GM19238 (cell line): ENCODE results near the gene GOLGA6L7.
"Not testable (repeated sequence)": the region's sequence is repeated elsewhere in the genome, so short reads cannot be mapped to it uniquely, and the experiment has no call there.

Experiments
- DNase-seq: peaks from one replicate; pipeline ENCODE4 v3.0.0; 2011; ENCODE audit warnings: low spot score; ENCODE audit not compliant: insufficient read length

The GOLGA6L7 gene

GRCh38 chr15:28884151-28884940 is 35.9 kb upstream of the GOLGA6L7 start:
- no peak for DNase-seq

GRCh38 chr15:28881600-28881999 is 33.2 kb upstream of the GOLGA6L7 start:
- DNase-seq = no peak

- no peak for DNase-seq
These were observed 32.7 kb upstream of the GOLGA6L7 start for GRCh38 chr15:28881170-28881569.

DNA sequence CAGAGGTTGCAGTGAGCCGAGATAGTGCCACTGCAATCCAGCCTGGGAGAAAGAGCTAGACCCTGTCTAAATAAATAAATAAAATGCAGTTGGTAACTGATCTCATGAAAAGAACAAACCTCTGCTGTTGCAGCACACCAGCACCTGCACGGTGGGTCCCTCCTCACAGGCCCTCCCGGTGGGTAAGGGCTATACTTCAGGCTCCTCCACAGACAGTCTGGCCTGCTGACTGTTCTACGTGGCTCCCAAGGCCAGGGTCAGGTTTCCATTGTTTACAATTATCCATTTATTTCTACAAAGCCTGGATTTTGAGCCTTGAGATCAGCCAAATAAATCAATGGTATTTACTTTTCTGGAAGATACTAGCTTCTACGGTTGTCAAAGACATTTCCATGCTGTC is 32.2 kb upstream of the GOLGA6L7 start:
- no peak for DNase-seq

- no peak for DNase-seq
These were observed 31.1 kb upstream of the GOLGA6L7 start for GRCh38 chr15:28879551-28879950.

- no peak for DNase-seq
These were observed 29.8 kb upstream of the GOLGA6L7 start for GRCh38 chr15:28878209-28878608.

DNA sequence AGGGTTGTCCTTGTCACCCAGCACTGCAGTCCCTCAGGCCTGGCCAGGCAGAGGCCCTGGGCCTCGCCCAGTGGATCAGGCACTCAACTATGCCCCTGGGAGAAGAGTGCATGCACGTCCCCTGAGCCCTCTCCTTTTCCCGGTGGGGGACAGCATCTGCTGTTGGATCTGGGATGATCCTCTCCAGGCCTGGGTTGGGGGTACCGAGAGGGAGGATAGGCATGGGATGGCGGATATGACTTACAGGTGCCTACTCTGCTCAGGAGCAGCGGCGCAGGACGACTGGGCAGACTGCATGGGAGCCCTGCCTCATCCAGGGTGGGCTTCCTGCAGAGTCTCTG is 28.4 kb upstream of the GOLGA6L7 start:
- DNase-seq = no peak

- DNase-seq = no peak
These were observed 27.8 kb upstream of the GOLGA6L7 start for GRCh38 chr15:28876131-28876844.

GRCh38 chr15:28875461-28876000 is 27.1 kb upstream of the GOLGA6L7 start:
- no peak for DNase-seq

- no peak for DNase-seq
These were observed 25.2 kb upstream of the GOLGA6L7 start for GRCh38 chr15:28873585-28874190.

DNA sequence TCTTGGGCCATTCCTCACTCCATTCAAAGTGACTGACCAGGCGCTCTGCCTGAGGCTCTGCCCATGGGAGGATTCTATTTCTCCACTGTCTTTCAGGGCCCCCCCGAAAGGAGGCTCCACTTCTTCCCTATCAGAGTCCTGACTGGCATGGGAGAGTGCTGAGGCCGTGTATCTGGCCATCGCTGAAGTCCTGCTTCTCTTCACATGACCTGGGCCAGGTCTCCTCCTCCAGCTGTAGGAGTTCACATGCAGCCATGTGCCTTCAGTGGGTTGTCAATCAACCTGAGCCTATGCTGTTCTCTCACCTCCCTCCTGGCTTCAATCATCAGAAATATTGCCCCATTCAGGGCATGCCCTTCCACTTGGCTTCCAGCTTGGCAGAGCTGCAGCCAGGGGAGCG is 24.6 kb upstream of the GOLGA6L7 start:
- DNase-seq = no peak

DNA sequence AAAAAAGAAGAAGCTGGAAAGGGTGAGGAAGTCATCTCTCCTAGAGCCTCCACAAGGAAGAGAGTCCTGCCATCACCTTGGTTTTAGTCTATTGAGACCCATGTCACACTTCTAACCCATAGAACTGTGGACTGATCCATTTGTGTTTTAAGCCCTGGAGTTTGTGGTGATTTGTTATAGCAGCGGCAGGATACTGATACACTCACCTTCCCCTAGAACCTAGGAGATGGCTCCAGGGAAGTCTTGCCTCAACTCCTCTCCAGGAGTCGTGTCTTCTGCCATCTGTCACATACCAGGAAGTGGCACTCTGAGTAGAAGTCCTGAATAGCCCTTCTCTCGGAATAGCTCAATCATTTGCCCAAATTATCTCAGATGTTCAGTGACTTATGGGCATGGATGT is 22.7 kb upstream of the GOLGA6L7 start:
- DNase-seq = no peak

GRCh38 chr15:28868744-28869345 is 20.4 kb upstream of the GOLGA6L7 start:
- DNase-seq = no peak

GRCh38 chr15:28861589-28862293 is 13.3 kb upstream of the GOLGA6L7 start:
- not testable (repeated sequence) for DNase-seq

- no peak for DNase-seq
These were observed 12.6 kb upstream of the GOLGA6L7 start for GRCh38 chr15:28861031-28861534.

GRCh38 chr15:28854578-28854977 is 6.1 kb upstream of the GOLGA6L7 start:
- not testable (repeated sequence) for DNase-seq

GRCh38 chr15:28853654-28854053 is 5.2 kb upstream of the GOLGA6L7 start:
- not testable (repeated sequence) for DNase-seq

GRCh38 chr15:28849766-28850165 is 1.3 kb upstream of the GOLGA6L7 start:
- DNase-seq = not testable (repeated sequence)

- not testable (repeated sequence) for DNase-seq
These were observed 827 bp upstream of the GOLGA6L7 start for GRCh38 chr15:28849271-28849670.

DNA sequence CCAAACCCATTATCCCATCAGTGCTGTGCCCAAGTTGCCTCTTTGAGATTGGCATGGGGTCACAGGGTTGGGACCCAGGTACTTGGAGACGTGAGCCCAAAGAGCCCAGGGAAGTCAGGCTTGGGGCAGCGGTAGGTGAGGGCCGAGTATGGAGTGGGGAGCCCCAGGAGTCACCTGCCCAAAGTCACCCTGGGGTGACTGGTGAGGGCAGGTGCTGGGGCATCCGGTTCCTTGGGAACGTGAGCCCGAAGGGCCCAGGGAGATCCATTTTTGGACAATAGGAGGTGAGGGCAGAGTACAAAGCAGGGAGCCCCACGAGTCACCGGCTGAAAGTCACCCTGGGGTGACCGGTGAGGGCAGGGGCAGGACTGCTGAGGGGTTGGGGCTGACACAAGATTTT is 485 bp downstream of the GOLGA6L7 start:
- DNase-seq = not testable (repeated sequence)

DNA sequence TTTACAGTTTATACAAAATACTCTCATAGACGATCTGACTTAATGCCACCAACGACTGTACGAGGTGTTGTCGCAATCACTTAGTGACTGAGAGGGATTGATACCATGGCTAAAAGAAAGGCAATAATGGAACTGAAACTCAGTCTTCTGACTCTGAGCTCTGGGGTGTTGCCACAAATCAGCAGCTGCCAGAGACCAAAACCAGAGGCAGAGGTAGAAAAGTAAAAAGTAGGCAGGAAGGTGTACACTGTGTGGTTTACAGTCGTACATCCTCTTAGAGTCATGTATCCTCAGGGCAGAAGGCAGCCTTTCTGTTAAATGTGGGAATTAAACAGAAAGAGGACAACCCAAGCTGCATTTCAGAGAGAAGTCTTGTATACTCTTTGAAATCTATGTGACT is 1.2 kb downstream of the GOLGA6L7 start:
- DNase-seq = not testable (repeated sequence)
